SK-N-SH treated with all-trans-retinoic acid at 6 μM for 48 hours (cell line): ENCODE measurements around the gene HAND2.

ENCODE experiments used
- ATAC-seq: fragments of 200-7000 bp; cut with Tn5 transposase; 3 replicates; pipeline ENCODE4 v1.9.1; 2020; ENCODE audit warnings: mild to moderate bottlenecking, moderate library complexity
- ARNTL ChIP-seq: fragments of 450-650 bp; formaldehyde crosslinking; IDR thresholded peaks from 2 replicates; pipeline ENCODE4 v1.5.0; 2020; ENCODE audit warnings: low read depth, mild to moderate bottlenecking, moderate library complexity, borderline replicate concordance
- BACH2 ChIP-seq: fragments of 250-450 bp; sonication (Bioruptor Pico); IDR thresholded peaks from 2 replicates; pipeline ENCODE4 v1.9.0; 2021; ENCODE audit warnings: mild to moderate bottlenecking, borderline replicate concordance
- CSDC2 ChIP-seq: fragments of 250-450 bp; sonication (Bioruptor Pico); IDR thresholded peaks from 2 replicates; pipeline ENCODE4 v1.5.0; 2020; ENCODE audit warnings: mild to moderate bottlenecking, moderate library complexity
- OSR1 ChIP-seq: fragments of 250-450 bp; sonication (Bioruptor Pico); IDR thresholded peaks from 2 replicates; pipeline ENCODE4 v1.8.0; 2022; ENCODE audit warnings: moderate library complexity, mild to moderate bottlenecking, inconsistent platforms
- PPARA ChIP-seq: fragments of 250-450 bp; sonication (Bioruptor Pico); IDR thresholded peaks from 2 replicates; pipeline ENCODE4 v1.5.0; 2020; ENCODE audit warnings: mild to moderate bottlenecking, borderline replicate concordance
- RARB ChIP-seq: fragments of 250-450 bp; sonication (Bioruptor Pico); IDR thresholded peaks from 2 replicates; pipeline ENCODE4 v1.8.0; 2021; ENCODE audit warnings: mild to moderate bottlenecking, moderate library complexity
- TCF4 ChIP-seq: fragments of 250-450 bp; sonication (Bioruptor Pico); IDR thresholded peaks from 2 replicates; pipeline ENCODE4 v1.8.0; 2021; ENCODE audit warnings: mild to moderate bottlenecking, moderate library complexity, borderline replicate concordance
- TOX ChIP-seq: fragments of 250-450 bp; sonication (Bioruptor Pico); IDR thresholded peaks from 2 replicates; pipeline ENCODE4 v1.8.0; 2021; ENCODE audit warnings: mild to moderate bottlenecking, moderate library complexity, borderline replicate concordance
- ZC3H10 ChIP-seq: fragments of 250-450 bp; sonication (Bioruptor Pico); IDR thresholded peaks from 2 replicates; pipeline ENCODE4 v1.5.1; 2021; ENCODE audit warnings: mild to moderate bottlenecking, moderate library complexity
- ZFP3 ChIP-seq: fragments of 250-450 bp; sonication (Bioruptor Pico); IDR thresholded peaks from 2 replicates; pipeline ENCODE4 v1.5.0; 2020; ENCODE audit warnings: mild to moderate bottlenecking, moderate library complexity
- ZFP30 ChIP-seq: fragments of 450-650 bp; formaldehyde crosslinking; IDR thresholded peaks from 2 replicates; pipeline ENCODE4 v1.5.0; 2022; ENCODE audit warnings: mild to moderate bottlenecking, moderate library complexity
- ZNF565 ChIP-seq: fragments of 450-650 bp; formaldehyde crosslinking; conservative IDR thresholded peaks from 2 replicates; pipeline ENCODE4 v1.5.0; 2020; ENCODE audit warnings: low read depth, mild to moderate bottlenecking, moderate library complexity
- ZNF8 ChIP-seq: fragments of 450-650 bp; formaldehyde crosslinking; IDR thresholded peaks from 2 replicates; pipeline ENCODE4 v1.5.0; 2020; ENCODE audit warnings: mild to moderate bottlenecking, moderate library complexity
- TF ChIP-seq, protein P1 (sequence below): fragments of 250-450 bp; sonication (Bioruptor Pico); IDR thresholded peaks from 2 replicates; pipeline ENCODE4 v1.8.0; 2020; ENCODE audit warnings: mild to moderate bottlenecking, moderate library complexity, borderline replicate concordance
- TF ChIP-seq, protein P2 (sequence below): fragments of 250-450 bp; sonication (Bioruptor Pico); IDR thresholded peaks from 2 replicates; pipeline ENCODE4 v1.5.1; 2021; ENCODE audit warnings: mild to moderate bottlenecking, moderate library complexity
- TF ChIP-seq, protein P3 (sequence below): fragments of 250-450 bp; sonication (Bioruptor Pico); IDR thresholded peaks from 2 replicates; pipeline ENCODE4 v1.5.0; 2020; ENCODE audit warnings: mild to moderate bottlenecking, moderate library complexity
- TF ChIP-seq, protein P4 (sequence below): fragments of 250-450 bp; sonication (Bioruptor Pico); IDR thresholded peaks from 2 replicates; pipeline ENCODE4 v1.8.0; 2021; ENCODE audit warnings: low read depth, mild to moderate bottlenecking, moderate library complexity, borderline replicate concordance

The HAND2 gene

DNA sequence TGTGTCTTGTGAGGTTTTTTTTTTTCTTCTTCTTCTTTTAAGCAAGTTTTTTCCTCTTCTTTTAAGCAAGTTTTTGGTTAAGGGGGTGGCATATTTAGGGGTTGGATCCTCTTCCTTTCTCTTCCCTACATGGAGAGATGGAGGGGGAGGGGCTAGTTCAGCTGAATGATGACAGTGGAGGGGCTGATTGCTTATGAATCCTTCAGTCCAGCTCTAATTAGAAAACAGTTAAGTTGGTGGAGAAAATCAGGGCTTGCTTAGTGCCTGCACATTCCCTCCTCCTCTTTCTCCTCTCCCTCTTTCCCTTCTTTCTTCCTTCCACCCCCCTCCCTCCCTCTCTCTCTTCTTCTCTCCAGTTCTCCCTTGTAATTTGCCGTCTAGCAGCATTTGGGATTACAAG, 4.4 kb upstream of the HAND2 start:
- TF ChIP-seq ZFP30 (CRISPR knock-in tag) (no peak), RARB (CRISPR knock-in tag) (no peak), TOX (CRISPR knock-in tag) (no peak), BACH2 (CRISPR knock-in tag) (no peak), PPARA (no peak)
- TF ChIP-seq, protein P1, sequence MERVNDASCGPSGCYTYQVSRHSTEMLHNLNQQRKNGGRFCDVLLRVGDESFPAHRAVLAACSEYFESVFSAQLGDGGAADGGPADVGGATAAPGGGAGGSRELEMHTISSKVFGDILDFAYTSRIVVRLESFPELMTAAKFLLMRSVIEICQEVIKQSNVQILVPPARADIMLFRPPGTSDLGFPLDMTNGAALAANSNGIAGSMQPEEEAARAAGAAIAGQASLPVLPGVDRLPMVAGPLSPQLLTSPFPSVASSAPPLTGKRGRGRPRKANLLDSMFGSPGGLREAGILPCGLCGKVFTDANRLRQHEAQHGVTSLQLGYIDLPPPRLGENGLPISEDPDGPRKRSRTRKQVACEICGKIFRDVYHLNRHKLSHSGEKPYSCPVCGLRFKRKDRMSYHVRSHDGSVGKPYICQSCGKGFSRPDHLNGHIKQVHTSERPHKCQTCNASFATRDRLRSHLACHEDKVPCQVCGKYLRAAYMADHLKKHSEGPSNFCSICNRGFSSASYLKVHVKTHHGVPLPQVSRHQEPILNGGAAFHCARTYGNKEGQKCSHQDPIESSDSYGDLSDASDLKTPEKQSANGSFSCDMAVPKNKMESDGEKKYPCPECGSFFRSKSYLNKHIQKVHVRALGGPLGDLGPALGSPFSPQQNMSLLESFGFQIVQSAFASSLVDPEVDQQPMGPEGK: no peak
- no peak for ATAC-seq

DNA sequence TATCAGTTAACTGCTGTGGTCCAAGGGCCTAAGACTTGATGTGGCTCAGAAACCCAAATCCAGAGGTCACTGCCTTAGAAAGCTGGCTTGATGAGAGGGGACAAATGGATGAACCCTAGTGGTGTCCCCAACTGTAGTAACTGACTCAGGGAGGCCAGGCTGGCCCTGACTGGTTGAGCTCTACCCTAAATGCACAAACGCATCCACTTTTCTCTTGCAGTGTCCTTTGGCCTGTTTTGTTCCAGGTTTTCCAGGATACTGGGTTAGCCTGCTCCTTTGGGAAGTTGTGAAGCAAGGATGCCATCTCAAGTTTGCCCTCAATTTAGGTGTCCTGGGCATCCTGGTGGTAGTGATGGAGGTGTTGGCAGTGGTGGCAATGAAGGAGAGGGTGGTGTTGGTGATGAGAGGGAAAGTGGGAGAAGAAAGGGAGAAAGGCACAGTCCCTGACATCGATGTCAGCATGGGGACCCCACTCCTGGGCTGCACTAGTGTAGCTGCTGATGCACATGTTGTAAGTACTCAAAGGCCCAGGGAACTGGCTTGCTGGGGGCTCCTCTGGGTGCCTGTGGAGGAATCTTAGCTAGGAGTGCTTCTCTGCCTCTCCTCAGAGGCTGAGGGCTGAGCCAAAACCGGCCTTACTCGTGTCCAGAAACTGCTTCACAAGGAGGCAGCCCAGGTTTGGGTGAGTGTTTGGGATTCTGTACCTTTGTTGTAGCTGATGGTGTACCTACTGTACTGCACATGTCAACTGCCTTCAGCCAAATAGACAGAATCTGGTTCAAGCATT, 2.9 kb upstream of the HAND2 start:
- ATAC-seq: peak; percentile 1

More for the DNA sequence above, 2.9 kb upstream of the HAND2 start:
- TF ChIP-seq TCF4 (CRISPR knock-in tag) (no peak), ZNF565 (CRISPR knock-in tag) (no peak), OSR1 (CRISPR knock-in tag) (no peak), TOX (CRISPR knock-in tag) (no peak), ZC3H10 (CRISPR knock-in tag) (no peak), ZNF8 (CRISPR knock-in tag) (no peak), RARB (CRISPR knock-in tag) (no peak), ARNTL (CRISPR knock-in tag) (no peak), CSDC2 (CRISPR knock-in tag) (no peak), BACH2 (CRISPR knock-in tag) (no peak), ZFP3 (CRISPR knock-in tag) (no peak)
- TF ChIP-seq, protein P1: no peak
- TF ChIP-seq, protein P2, sequence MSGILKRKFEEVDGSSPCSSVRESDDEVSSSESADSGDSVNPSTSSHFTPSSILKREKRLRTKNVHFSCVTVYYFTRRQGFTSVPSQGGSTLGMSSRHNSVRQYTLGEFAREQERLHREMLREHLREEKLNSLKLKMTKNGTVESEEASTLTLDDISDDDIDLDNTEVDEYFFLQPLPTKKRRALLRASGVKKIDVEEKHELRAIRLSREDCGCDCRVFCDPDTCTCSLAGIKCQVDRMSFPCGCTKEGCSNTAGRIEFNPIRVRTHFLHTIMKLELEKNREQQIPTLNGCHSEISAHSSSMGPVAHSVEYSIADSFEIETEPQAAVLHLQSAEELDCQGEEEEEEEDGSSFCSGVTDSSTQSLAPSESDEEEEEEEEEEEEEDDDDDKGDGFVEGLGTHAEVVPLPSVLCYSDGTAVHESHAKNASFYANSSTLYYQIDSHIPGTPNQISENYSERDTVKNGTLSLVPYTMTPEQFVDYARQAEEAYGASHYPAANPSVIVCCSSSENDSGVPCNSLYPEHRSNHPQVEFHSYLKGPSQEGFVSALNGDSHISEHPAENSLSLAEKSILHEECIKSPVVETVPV (CRISPR knock-in tag): no peak
- TF ChIP-seq, protein P3, sequence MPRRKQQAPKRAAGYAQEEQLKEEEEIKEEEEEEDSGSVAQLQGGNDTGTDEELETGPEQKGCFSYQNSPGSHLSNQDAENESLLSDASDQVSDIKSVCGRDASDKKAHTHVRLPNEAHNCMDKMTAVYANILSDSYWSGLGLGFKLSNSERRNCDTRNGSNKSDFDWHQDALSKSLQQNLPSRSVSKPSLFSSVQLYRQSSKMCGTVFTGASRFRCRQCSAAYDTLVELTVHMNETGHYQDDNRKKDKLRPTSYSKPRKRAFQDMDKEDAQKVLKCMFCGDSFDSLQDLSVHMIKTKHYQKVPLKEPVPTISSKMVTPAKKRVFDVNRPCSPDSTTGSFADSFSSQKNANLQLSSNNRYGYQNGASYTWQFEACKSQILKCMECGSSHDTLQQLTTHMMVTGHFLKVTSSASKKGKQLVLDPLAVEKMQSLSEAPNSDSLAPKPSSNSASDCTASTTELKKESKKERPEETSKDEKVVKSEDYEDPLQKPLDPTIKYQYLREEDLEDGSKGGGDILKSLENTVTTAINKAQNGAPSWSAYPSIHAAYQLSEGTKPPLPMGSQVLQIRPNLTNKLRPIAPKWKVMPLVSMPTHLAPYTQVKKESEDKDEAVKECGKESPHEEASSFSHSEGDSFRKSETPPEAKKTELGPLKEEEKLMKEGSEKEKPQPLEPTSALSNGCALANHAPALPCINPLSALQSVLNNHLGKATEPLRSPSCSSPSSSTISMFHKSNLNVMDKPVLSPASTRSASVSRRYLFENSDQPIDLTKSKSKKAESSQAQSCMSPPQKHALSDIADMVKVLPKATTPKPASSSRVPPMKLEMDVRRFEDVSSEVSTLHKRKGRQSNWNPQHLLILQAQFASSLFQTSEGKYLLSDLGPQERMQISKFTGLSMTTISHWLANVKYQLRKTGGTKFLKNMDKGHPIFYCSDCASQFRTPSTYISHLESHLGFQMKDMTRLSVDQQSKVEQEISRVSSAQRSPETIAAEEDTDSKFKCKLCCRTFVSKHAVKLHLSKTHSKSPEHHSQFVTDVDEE (CRISPR knock-in tag): no peak
- TF ChIP-seq, protein P4, sequence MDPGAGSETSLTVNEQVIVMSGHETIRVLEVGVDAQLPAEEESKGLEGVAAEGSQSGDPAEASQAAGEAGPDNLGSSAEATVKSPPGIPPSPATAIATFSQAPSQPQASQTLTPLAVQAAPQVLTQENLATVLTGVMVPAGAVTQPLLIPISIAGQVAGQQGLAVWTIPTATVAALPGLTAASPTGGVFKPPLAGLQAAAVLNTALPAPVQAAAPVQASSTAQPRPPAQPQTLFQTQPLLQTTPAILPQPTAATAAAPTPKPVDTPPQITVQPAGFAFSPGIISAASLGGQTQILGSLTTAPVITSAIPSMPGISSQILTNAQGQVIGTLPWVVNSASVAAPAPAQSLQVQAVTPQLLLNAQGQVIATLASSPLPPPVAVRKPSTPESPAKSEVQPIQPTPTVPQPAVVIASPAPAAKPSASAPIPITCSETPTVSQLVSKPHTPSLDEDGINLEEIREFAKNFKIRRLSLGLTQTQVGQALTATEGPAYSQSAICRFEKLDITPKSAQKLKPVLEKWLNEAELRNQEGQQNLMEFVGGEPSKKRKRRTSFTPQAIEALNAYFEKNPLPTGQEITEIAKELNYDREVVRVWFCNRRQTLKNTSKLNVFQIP (CRISPR knock-in tag): no peak
